Measurements from ENCODE around the gene NR1I3.

DNA sequence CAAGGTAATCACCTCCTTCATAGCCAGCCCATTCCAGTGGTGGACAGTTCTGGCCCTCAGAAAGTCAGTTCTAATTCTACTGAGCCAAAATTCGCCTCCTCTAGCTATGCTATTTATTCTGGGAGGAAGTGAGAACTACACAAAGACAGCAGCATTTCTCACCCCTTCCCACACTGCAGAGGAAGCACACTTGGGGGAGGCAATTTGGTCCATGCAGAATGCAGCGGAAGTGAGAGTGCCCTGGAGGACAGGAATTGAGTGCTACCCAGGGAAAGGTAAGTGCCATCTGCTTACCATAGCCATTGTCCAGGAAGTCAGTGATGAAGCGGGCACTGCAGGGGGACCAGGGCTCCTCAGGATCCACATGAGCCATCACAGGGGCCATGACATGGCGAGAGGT lies 42.8 kb downstream of the NR1I3 start:
- TF ChIP-seq, protein P1, sequence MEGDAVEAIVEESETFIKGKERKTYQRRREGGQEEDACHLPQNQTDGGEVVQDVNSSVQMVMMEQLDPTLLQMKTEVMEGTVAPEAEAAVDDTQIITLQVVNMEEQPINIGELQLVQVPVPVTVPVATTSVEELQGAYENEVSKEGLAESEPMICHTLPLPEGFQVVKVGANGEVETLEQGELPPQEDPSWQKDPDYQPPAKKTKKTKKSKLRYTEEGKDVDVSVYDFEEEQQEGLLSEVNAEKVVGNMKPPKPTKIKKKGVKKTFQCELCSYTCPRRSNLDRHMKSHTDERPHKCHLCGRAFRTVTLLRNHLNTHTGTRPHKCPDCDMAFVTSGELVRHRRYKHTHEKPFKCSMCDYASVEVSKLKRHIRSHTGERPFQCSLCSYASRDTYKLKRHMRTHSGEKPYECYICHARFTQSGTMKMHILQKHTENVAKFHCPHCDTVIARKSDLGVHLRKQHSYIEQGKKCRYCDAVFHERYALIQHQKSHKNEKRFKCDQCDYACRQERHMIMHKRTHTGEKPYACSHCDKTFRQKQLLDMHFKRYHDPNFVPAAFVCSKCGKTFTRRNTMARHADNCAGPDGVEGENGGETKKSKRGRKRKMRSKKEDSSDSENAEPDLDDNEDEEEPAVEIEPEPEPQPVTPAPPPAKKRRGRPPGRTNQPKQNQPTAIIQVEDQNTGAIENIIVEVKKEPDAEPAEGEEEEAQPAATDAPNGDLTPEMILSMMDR (IDR thresholded peaks at IDR 0.05) = no peak
- TF ChIP-seq ELF1 (IDR thresholded peaks at IDR 0.05) = no peak
- no peak for TF ChIP-seq MEF2A (IDR thresholded peaks at IDR 0.05; ENCODE audit: borderline replicate concordance, low read depth)
